Measurements from ENCODE around the gene TMCO4. TPM values are rescaled to one million over a fixed set of nuclear protein-coding genes. Genes with fewer than 3 reads are reported as not detected.
A peak's percentile ranks its signal among the peaks of the same experiment; 100 is the strongest.

Gene TMCO4
- total and polyA plus RNA-seq, 2 donors (not counting 1 experiment from before 2014, with no cell fraction given), result 21.7 to 31.3 TPM

DNA sequence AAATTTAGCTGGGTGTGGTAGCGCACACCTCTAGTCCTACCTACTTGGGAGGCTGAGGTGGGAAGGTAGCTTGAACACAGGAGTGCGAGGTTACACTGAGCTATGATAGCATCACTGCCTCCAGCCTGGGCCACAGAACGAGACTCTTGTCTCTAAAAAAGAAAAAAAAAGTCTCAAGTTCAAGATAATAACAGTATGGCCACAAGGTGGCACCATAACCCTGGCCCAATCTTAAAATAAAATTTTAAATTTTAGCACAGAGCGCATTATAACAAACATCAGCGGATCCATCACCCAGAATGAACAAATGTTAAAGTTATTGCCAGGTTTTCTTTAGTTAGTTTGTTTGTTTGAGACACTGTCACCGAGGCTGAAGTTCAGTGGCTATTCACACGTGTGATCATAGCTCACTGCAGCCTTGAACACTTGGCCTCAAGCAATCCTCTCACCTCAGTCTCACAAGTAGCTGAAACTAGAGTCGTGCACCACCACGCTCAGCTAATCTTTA, 137.9 kb downstream of the TMCO4 start:
- peak; percentile 20 for ATAC-seq (ENCODE audit: low read depth)
- H3K4me1 Mint-ChIP-seq, result peaks cover 17% of the 10 kb centered on the region

More for the DNA sequence above, 137.9 kb downstream of the TMCO4 start:
- TF ChIP-seq EZH2 (IDR thresholded peaks at IDR 0.05; ENCODE audit: borderline replicate concordance, insufficient read depth, low read depth, low read length, poor library complexity, severe bottlenecking), result no peak
- TF ChIP-seq CTCF (IDR thresholded peaks at IDR 0.05), result peak; percentile 79
- DNase-seq, result peak; percentile 64
- 14% methylated on average over 3 of the region's 9 CpGs for WGBS (ENCODE audit: insufficient coverage)
- Histone ChIP-seq H3K79me2 (ENCODE audit: control insufficient read depth, insufficient read depth, low read length) (no peaks in the 10 kb centered on the region), H3K4me2 (replicated peaks; ENCODE audit: low read depth, low read length, poor library complexity, severe bottlenecking) (no peak overlapping the region), H3K4me1 (ENCODE audit: control insufficient read depth in 2 of 2, insufficient read depth in 2 of 2, low read length in 2 of 2) (peaks cover 22 to 23% of the 10 kb centered on the region in 2 donors), H3K27ac (ENCODE audit: low read length in 2 of 2) (no peak overlapping the region), H3K4me3 (ENCODE audit: control extremely low read depth in 1 of 5, extremely low read depth in 1 of 5, insufficient read depth in 1 of 5, low read depth in 2 of 5, low read length in 4 of 5) (no peak overlapping the region), H4K20me1 (ENCODE audit: control insufficient read depth, insufficient read depth, low read length, poor library complexity, severe bottlenecking) (no peaks in the 10 kb centered on the region), H2AFZ (ENCODE audit: insufficient read depth, low read depth, low read length, poor library complexity, severe bottlenecking) (no peak overlapping the region), H3K27me3 (replicated peaks in 1 of 4; ENCODE audit: control extremely low read depth in 1 of 4, control insufficient read depth in 3 of 4, insufficient read depth in 4 of 4, low read length in 3 of 4) (peaks cover 0 to 28% (median 7%) of the 10 kb centered on the region in 4 experiments), H3K9ac (ENCODE audit: low read length) (no peak overlapping the region), H3K36me3 (replicated peaks in 1 of 2; ENCODE audit: control extremely low read depth in 1 of 2, control insufficient read depth in 1 of 2, extremely low read depth in 1 of 2, insufficient read depth in 2 of 2, low read length in 1 of 2) (no peaks in the 10 kb centered on the region), H3K9me3 (ENCODE audit: control extremely low read depth in 1 of 3, control insufficient read depth in 2 of 3, insufficient read depth in 1 of 3, low read length in 2 of 3) (peaks cover 0 to 8% (median 0%) of the 10 kb centered on the region in 3 donors)
- no peak overlapping the region for H3K4me3 Mint-ChIP-seq
- intact Hi-C loops (cut with micrococcal nuclease), result loop anchor here (1.0 kb wide), 1 partner anchor 43 kb away; no protein-coding TSS in a partner anchor
- no peaks in the 10 kb centered on the region for H3K9me3 Mint-ChIP-seq (ENCODE audit: insufficient read depth)
- CTCF ChIA-PET, result interaction anchor here (0.7 to 4.2 kb wide), 32 partner anchors 8 to 769 kb away, joined by 3 to 49 read pairs (median 4); no protein-coding TSS in a partner anchor
- POLR2A ChIA-PET, result interaction anchor here (0.6 kb wide), 1 partner anchor 56 kb away, joined by 3 read pairs; no protein-coding TSS in a partner anchor
- H3K27me3 Mint-ChIP-seq, result peaks cover 42% of the 10 kb centered on the region
- no peak overlapping the region for H3K27ac Mint-ChIP-seq

Measured in B cell (primary cell).